H1 (cell line): ENCODE data around the gene APP.

ENCODE experiments used
- CEBPB ChIP-seq: IDR thresholded peaks from 2 replicates; pipeline ENCODE4 v1.6.1; 2012; ENCODE audit warnings: low read depth, low read length
- CHD1 ChIP-seq: IDR thresholded peaks from 2 replicates; pipeline ENCODE4 v1.6.1; 2012; ENCODE audit warnings: low read depth, low read length, improper control_type of control experiment
- POLR2A ChIP-seq, 2 experiments: IDR thresholded peaks; 1 replicate in 1 of 2; 2 replicates in 1 of 2; pipeline ENCODE4 v1.6.1; 2011; ENCODE audit warnings: low read depth in 2 of 2, low read length in 2 of 2, mild to moderate bottlenecking in 2 of 2; ENCODE audit errors: control extremely low read depth in 1 of 2
- POLR2AphosphoS5 ChIP-seq: IDR thresholded peaks from 2 replicates; pipeline ENCODE4 v1.6.1; 2011; ENCODE audit warnings: low read depth, low read length
- RAD21 ChIP-seq, 2 experiments: IDR thresholded peaks in 1 of 2; conservative IDR thresholded peaks in 1 of 2; 2 replicates each; pipeline ENCODE4 v1.6.1; 2011; ENCODE audit warnings: low read depth in 2 of 2, low read length in 2 of 2, improper control_type of control experiment in 1 of 2, inconsistent platforms in 1 of 2, mild to moderate bottlenecking in 1 of 2, moderate library complexity in 1 of 2
- RNF2 ChIP-seq: fragments of 200-900, 300-1000 bp; sonication (generic); IDR thresholded peaks from 2 replicates; pipeline ENCODE4 v1.7.1; 2016; ENCODE audit warnings: borderline replicate concordance, low read depth, mild to moderate bottlenecking, antibody characterized with exemption, low read length; ENCODE audit not compliant: poor library complexity, severe bottlenecking; ENCODE audit errors: missing control alignments
- TF ChIP-seq, protein P1 (sequence below), 3 experiments: IDR thresholded peaks; 1 replicate in 2 of 3; 2 replicates in 1 of 3; pipeline versions ENCODE4 v1.5.1 to v1.6.1; 2011; ENCODE audit warnings: low read length in 3 of 3, mild to moderate bottlenecking in 3 of 3, inconsistent platforms in 2 of 3, low read depth in 1 of 3, moderate library complexity in 1 of 3; ENCODE audit not compliant: insufficient read depth in 1 of 3; ENCODE audit errors: control extremely low read depth in 1 of 3

GRCh38 chr21:26124421-26124833 is 46.1 kb downstream of the APP start:
- TF ChIP-seq, protein P1, sequence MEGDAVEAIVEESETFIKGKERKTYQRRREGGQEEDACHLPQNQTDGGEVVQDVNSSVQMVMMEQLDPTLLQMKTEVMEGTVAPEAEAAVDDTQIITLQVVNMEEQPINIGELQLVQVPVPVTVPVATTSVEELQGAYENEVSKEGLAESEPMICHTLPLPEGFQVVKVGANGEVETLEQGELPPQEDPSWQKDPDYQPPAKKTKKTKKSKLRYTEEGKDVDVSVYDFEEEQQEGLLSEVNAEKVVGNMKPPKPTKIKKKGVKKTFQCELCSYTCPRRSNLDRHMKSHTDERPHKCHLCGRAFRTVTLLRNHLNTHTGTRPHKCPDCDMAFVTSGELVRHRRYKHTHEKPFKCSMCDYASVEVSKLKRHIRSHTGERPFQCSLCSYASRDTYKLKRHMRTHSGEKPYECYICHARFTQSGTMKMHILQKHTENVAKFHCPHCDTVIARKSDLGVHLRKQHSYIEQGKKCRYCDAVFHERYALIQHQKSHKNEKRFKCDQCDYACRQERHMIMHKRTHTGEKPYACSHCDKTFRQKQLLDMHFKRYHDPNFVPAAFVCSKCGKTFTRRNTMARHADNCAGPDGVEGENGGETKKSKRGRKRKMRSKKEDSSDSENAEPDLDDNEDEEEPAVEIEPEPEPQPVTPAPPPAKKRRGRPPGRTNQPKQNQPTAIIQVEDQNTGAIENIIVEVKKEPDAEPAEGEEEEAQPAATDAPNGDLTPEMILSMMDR (IDR thresholded peaks at IDR 0.05; ENCODE audit: control extremely low read depth in 1 of 3, insufficient read depth in 1 of 3, low read depth in 1 of 3, low read length in 3 of 3), result no peak
- TF ChIP-seq POLR2AphosphoS5 (no peak), CHD1 (no peak), RAD21 (IDR thresholded peaks at IDR 0.05 in 1 of 2, conservative IDR thresholded peaks at IDR 0.05 in 1 of 2; ENCODE audit: low read depth in 2 of 2, low read length in 2 of 2) (no peak), RNF2 (no peak), POLR2A (IDR thresholded peaks at IDR 0.05; ENCODE audit: control extremely low read depth in 1 of 2, low read depth in 2 of 2, low read length in 2 of 2) (no peak), CEBPB (no peak)
